ENCODE results near the gene FMN1. TPM values are rescaled to one million over a fixed set of nuclear protein-coding genes. Genes with fewer than 3 reads are reported as not detected.

The FMN1 gene
- total RNA-seq, 1 experiment from 2014 or later = 2.4 TPM

DNA sequence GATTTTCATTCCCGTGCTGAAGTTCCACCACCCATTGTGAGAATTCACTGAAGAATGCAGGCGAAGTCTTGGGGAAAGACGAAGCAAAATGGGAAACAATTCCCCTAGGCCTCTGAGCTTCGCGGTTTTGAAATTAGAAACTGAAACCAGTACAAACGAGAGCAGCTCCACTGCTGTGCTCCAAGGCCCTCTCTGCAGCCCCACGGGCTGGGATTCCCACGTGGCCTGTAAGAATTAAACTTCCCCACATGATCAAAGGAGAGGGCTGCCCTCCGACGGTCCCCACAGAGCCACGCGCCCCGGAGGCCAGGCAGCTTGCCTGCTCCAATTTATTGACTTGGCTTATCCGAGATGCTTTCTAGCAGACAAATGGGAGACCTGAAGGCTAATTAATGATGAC is 332.8 kb downstream of the FMN1 start:
- Histone ChIP-seq H2AFZ (ENCODE audit: low read length) (no peak overlapping the region), H3K9ac (ENCODE audit: low read length) (no peak overlapping the region), H3K4me3 (ENCODE audit: low read length) (no peak overlapping the region), H4K20me1 (ENCODE audit: low read length) (no peaks in the 10 kb centered on the region), H3K27ac (ENCODE audit: low read length) (no peak overlapping the region), H3K27me3 (ENCODE audit: low read length) (no peaks in the 10 kb centered on the region), H3K9me3 (ENCODE audit: low read length) (no peaks in the 10 kb centered on the region), H3K4me2 (ENCODE audit: low read length) (no peak overlapping the region), H3K9me2 (replicated peaks; ENCODE audit: low read length) (no peaks in the 10 kb centered on the region), H3K36me3 (ENCODE audit: low read depth, low read length) (no peaks in the 10 kb centered on the region), H3K79me2 (ENCODE audit: low read length) (no peaks in the 10 kb centered on the region), H3F3A (ENCODE audit: low read length, unreplicated experiment) (no peaks in the 10 kb centered on the region), H3K4me1 (ENCODE audit: insufficient read depth, low read length) (peaks cover 7% of the 10 kb centered on the region)
- DNase-seq (no peak), ATAC-seq (no peak)
- POLR2A ChIA-PET (ENCODE audit: unreplicated experiment) = no interaction called here
- TF ChIP-seq, protein P1, sequence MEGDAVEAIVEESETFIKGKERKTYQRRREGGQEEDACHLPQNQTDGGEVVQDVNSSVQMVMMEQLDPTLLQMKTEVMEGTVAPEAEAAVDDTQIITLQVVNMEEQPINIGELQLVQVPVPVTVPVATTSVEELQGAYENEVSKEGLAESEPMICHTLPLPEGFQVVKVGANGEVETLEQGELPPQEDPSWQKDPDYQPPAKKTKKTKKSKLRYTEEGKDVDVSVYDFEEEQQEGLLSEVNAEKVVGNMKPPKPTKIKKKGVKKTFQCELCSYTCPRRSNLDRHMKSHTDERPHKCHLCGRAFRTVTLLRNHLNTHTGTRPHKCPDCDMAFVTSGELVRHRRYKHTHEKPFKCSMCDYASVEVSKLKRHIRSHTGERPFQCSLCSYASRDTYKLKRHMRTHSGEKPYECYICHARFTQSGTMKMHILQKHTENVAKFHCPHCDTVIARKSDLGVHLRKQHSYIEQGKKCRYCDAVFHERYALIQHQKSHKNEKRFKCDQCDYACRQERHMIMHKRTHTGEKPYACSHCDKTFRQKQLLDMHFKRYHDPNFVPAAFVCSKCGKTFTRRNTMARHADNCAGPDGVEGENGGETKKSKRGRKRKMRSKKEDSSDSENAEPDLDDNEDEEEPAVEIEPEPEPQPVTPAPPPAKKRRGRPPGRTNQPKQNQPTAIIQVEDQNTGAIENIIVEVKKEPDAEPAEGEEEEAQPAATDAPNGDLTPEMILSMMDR (conservative IDR thresholded peaks at IDR 0.05; ENCODE audit: low read depth, low read length) = no peak
- TF ChIP-seq EZH2phosphoT487 (IDR thresholded peaks at IDR 0.05; ENCODE audit: borderline replicate concordance, low read length) (no peak), EZH2 (IDR thresholded peaks at IDR 0.05; ENCODE audit: low read length, unreplicated experiment) (no peak)
- CTCF ChIA-PET = interaction anchor here (0.5 kb wide), 1 partner anchor 210 kb away, joined by 5 read pairs; no protein-coding TSS in a partner anchor
- BruUV-seq (replicated peaks) = no TSS peak
- intact Hi-C loops (cut with micrococcal nuclease) = no loop called here

DNA sequence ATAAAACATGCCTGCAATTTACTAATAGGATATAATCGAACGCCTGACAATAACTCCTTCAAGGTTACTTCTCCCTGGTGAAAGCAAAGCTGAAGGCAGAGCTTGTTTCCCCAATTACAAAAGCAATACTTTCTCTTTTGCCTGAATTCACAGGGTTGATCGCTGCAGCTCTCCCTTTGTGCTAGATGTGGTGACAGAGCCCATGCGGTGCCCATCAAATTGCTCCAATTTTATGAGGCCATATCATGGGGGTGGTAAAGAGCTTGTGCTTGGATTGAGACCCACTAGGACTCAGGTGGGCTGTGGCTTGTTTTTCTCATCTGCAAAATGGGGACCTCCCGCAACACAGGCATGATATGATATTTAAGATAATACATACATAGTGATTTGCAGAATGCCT is 333.3 kb downstream of the FMN1 start:
- intact Hi-C loops (cut with micrococcal nuclease) = no loop called here
- H3K4me1 ChIP-seq (ENCODE audit: insufficient read depth, low read length) = peaks cover 7% of the 10 kb centered on the region
- ATAC-seq (no peak), DNase-seq (no peak)
- no peaks in the 10 kb centered on the region for H3K36me3 ChIP-seq (ENCODE audit: low read depth, low read length)
- CTCF ChIA-PET = no interaction called here
- H4K20me1 ChIP-seq (ENCODE audit: low read length) = no peaks in the 10 kb centered on the region
- H3K9me3 ChIP-seq (ENCODE audit: low read length) = no peaks in the 10 kb centered on the region
- H3K27me3 ChIP-seq (ENCODE audit: low read length) = no peaks in the 10 kb centered on the region
- no peak overlapping the region for H3K9ac ChIP-seq (ENCODE audit: low read length)
- no peak overlapping the region for H3K27ac ChIP-seq (ENCODE audit: low read length)
- H3K9me2 ChIP-seq (replicated peaks; ENCODE audit: low read length) = no peaks in the 10 kb centered on the region
- H2AFZ ChIP-seq (ENCODE audit: low read length) = no peak overlapping the region
- no TSS peak for BruUV-seq (replicated peaks)
- H3F3A ChIP-seq (ENCODE audit: low read length, unreplicated experiment) = peaks cover 4% of the 10 kb centered on the region
- POLR2A ChIA-PET (ENCODE audit: unreplicated experiment) = no interaction called here
- no peak overlapping the region for H3K4me3 ChIP-seq (ENCODE audit: low read length)
- no peaks in the 10 kb centered on the region for H3K79me2 ChIP-seq (ENCODE audit: low read length)
- TF ChIP-seq EZH2 (IDR thresholded peaks at IDR 0.05; ENCODE audit: low read length, unreplicated experiment) = no peak
- TF ChIP-seq EZH2phosphoT487 (IDR thresholded peaks at IDR 0.05; ENCODE audit: borderline replicate concordance, low read length) = no peak
- TF ChIP-seq, protein P1 (conservative IDR thresholded peaks at IDR 0.05; ENCODE audit: low read depth, low read length) = no peak
- no peak overlapping the region for H3K4me2 ChIP-seq (ENCODE audit: low read length)

DNA sequence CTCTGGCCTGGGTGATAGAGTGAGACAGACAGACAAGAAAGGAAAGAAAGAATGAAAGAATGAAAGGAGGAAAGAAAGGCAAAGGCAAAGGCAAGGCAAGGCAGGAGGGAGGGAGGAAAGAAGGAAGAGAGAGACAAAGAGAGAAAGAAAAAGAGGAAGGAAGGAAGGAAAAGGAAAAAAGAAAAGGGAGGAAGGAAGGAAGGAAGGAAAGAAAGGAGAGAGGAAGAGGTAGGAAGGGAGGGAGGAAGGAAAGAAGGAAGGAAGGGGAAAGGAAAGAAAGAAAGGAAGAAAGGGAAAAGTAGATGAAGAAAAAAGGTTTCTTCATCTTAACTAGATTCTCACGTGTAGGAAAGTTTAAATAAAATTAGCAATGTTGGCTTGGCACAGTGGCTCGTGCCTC is 334.5 kb downstream of the FMN1 start:
- peaks cover 7% of the 10 kb centered on the region for H3F3A ChIP-seq (ENCODE audit: low read length, unreplicated experiment)
- DNase-seq (no peak), ATAC-seq (no peak)
- intact Hi-C loops (cut with micrococcal nuclease) = no loop called here
- H3K4me1 ChIP-seq (ENCODE audit: insufficient read depth, low read length) = peaks cover 19% of the 10 kb centered on the region
- ChIA-PET CTCF (no interaction called here), POLR2A (ENCODE audit: unreplicated experiment) (no interaction called here)
- H2AFZ ChIP-seq (ENCODE audit: low read length) = no peak overlapping the region
- TF ChIP-seq EZH2 (IDR thresholded peaks at IDR 0.05; ENCODE audit: low read length, unreplicated experiment) (no peak), EZH2phosphoT487 (IDR thresholded peaks at IDR 0.05; ENCODE audit: borderline replicate concordance, low read length) (no peak)
- TF ChIP-seq, protein P1 (conservative IDR thresholded peaks at IDR 0.05; ENCODE audit: low read depth, low read length) = no peak
- no peak overlapping the region for H3K4me2 ChIP-seq (ENCODE audit: low read length)
- no peaks in the 10 kb centered on the region for H3K9me3 ChIP-seq (ENCODE audit: low read length)
- H3K27ac ChIP-seq (ENCODE audit: low read length) = no peak overlapping the region
- BruUV-seq (replicated peaks) = no TSS peak
- H4K20me1 ChIP-seq (ENCODE audit: low read length) = no peaks in the 10 kb centered on the region
- H3K9ac ChIP-seq (ENCODE audit: low read length) = no peak overlapping the region
- no peaks in the 10 kb centered on the region for H3K36me3 ChIP-seq (ENCODE audit: low read depth, low read length)
- no peaks in the 10 kb centered on the region for H3K9me2 ChIP-seq (replicated peaks; ENCODE audit: low read length)
- H3K79me2 ChIP-seq (ENCODE audit: low read length) = no peaks in the 10 kb centered on the region
- H3K4me3 ChIP-seq (ENCODE audit: low read length) = no peak overlapping the region
- H3K27me3 ChIP-seq (ENCODE audit: low read length) = no peaks in the 10 kb centered on the region

Measured in PC-3 (cell line).